Lower leg skin (tissue), 3 donors: Measurements from ENCODE around the gene SHISA3.

ENCODE experiments used
- CTCF ChIP-seq, 3 donors: fragments of 450-650 bp; IDR thresholded peaks; one replicate each; pipeline ENCODE4 v1.5.1; 2016; ENCODE audit warnings: antibody characterized with exemption in 3 of 3, mild to moderate bottlenecking in 3 of 3, moderate library complexity in 2 of 3
- POLR2A ChIP-seq, 2 donors: fragments of 450-650 bp; IDR thresholded peaks; one replicate each; pipeline ENCODE4 v1.6.1; 2016 to 2017; ENCODE audit warnings: antibody characterized with exemption in 2 of 2, mild to moderate bottlenecking in 1 of 2, moderate library complexity in 1 of 2

- TF ChIP-seq POLR2A (IDR thresholded peaks at IDR 0.05) (no peak), CTCF (IDR thresholded peaks at IDR 0.05) (no peak)
These were observed 39.8 kb downstream of the SHISA3 start for GRCh38 chr4:42436928-42437565.
